Thyroid gland (tissue), 4 donors: Measurements from ENCODE around the gene PDCD7. TPM values are rescaled to one million over a fixed set of nuclear protein-coding genes. Genes with fewer than 3 reads are reported as not detected.

Experiments used
- DNase-seq, 2 donors: peaks; one replicate each; pipeline ENCODE4 v3.0.0-alpha.2; 2019
- H3K27ac ChIP-seq, 3 donors: fragments of 200-600 bp; sonication (generic); 1 replicate in 2 of 3; 2 replicates in 1 of 3; pipeline ENCODE4 v1.5.1; 2016 to 2019; ENCODE audit warnings: mild to moderate bottlenecking in 1 of 3, moderate library complexity in 1 of 3
- H3K27me3 ChIP-seq: fragments of 200-600 bp; sonication (generic); one replicate; pipeline ENCODE4 v1.5.1; 2019
- H3K36me3 ChIP-seq, 2 donors: fragments of 200-600 bp; sonication (generic); one replicate each; pipeline ENCODE4 v1.5.1; 2016 to 2019
- H3K4me1 ChIP-seq, 2 donors: fragments of 200-600 bp; sonication (generic); one replicate each; pipeline ENCODE4 v1.5.1; 2017 to 2019
- H3K4me3 ChIP-seq, 3 donors: fragments of 200-600 bp; sonication (generic); replicated peaks in 1 of 3; 1 replicate in 2 of 3; 2 replicates in 1 of 3; pipeline ENCODE4 v1.5.1; 2016; ENCODE audit warnings: mild to moderate bottlenecking in 1 of 3
- H3K9me3 ChIP-seq: fragments of 200-600 bp; sonication (generic); one replicate; pipeline ENCODE4 v1.5.1; 2017
- POLR2A ChIP-seq, 2 donors: fragments of 450-650 bp; IDR thresholded peaks; one replicate each; pipeline ENCODE4 v1.6.1; 2017; ENCODE audit warnings: antibody characterized with exemption in 2 of 2, mild to moderate bottlenecking in 2 of 2, moderate library complexity in 1 of 2
- WGBS, 2 donors: methylation state at CpG; one replicate each; pipeline ENCODE4 v1.1.5; 2017; 5-methylcytosine and 5-hydroxymethylcytosine counted together
- intact Hi-C: fragments of 100-400 bp; cut with DNase I; formaldehyde crosslinking; loops from one replicate; pipeline ENCODE4 v1.15.1; 2023
- total RNA-seq, 4 donors: library from RNA; depleted of rRNA; stranded (reverse); fragments of >200 nt; gene quantifications; one replicate each; pipeline ENCODE4 v1.2.3, GENCODE V29; 2016
- TF ChIP-seq, protein P1 (sequence below), 6 experiments: fragments of 200-600 bp in 3 of 6; fragments of 450-650 bp in 3 of 6; sonication (generic) in 3 of 6; IDR thresholded peaks; one replicate each; pipeline ENCODE4 v1.5.1; 2016 to 2019; ENCODE audit warnings: antibody characterized with exemption in 6 of 6, mild to moderate bottlenecking in 2 of 6, inconsistent platforms in 1 of 6, moderate library complexity in 1 of 6

PDCD7 gene
- total RNA-seq, 4 donors from 2014 or later = 27.5 to 43.4 (median 32.9) TPM

DNA sequence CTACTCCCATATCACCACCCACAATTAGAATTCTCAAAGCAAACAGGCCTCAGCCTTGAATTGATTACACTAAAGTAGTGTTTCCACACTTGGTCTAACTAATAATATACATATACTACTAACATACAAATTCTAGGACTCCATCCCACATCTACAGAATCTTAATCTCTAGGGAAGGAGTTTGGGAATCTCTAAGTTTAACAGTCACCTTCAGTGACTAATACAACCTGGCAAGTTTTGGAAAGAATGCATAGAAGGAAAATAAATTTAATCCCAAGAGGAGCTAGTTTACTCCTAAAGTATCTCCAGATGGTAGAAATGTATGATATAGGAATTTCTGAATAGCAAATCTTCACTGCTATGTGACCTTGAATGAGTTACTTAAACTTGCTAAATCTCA, 42.4 kb upstream of the PDCD7 start:
- Histone ChIP-seq H3K27me3 (no peaks in the 10 kb centered on the region), H3K36me3 (peaks cover 30 to 42% of the 10 kb centered on the region in 2 donors)
- TF ChIP-seq, protein P1, sequence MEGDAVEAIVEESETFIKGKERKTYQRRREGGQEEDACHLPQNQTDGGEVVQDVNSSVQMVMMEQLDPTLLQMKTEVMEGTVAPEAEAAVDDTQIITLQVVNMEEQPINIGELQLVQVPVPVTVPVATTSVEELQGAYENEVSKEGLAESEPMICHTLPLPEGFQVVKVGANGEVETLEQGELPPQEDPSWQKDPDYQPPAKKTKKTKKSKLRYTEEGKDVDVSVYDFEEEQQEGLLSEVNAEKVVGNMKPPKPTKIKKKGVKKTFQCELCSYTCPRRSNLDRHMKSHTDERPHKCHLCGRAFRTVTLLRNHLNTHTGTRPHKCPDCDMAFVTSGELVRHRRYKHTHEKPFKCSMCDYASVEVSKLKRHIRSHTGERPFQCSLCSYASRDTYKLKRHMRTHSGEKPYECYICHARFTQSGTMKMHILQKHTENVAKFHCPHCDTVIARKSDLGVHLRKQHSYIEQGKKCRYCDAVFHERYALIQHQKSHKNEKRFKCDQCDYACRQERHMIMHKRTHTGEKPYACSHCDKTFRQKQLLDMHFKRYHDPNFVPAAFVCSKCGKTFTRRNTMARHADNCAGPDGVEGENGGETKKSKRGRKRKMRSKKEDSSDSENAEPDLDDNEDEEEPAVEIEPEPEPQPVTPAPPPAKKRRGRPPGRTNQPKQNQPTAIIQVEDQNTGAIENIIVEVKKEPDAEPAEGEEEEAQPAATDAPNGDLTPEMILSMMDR (IDR thresholded peaks at IDR 0.05) = no peak
- no peak for TF ChIP-seq POLR2A (IDR thresholded peaks at IDR 0.05)

DNA sequence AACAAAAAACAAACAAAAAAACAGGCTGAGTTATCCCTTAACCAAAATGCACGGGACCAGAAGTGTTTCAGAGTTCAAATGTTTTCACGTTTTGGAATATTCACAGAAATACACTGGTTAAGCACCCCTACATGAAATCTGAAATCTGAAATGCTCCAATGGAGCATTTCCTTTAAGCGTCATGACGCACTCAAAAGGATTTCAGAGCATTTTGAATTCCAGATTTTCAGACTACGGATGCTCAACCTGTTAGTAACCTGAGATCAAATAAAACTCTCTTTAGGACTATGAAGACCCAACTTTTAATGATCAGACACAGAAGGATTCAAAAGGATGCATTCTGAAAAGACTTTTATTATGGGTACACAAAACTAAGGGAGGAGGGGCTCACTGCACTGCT, 41.9 kb upstream of the PDCD7 start:
- intact Hi-C loops = no loop called here
- Histone ChIP-seq H3K36me3 (peaks cover 30 to 47% of the 10 kb centered on the region in 2 donors), H3K27ac (no peak overlapping the region), H3K4me1 (no peaks in the 10 kb centered on the region), H3K9me3 (no peaks in the 10 kb centered on the region), H3K27me3 (no peaks in the 10 kb centered on the region), H3K4me3 (no peak overlapping the region)
- WGBS, 2 donors = 85 to 91% methylated on average over 5 of the region's 5 CpGs
- TF ChIP-seq, protein P1 (IDR thresholded peaks at IDR 0.05) = no peak
- no peak for TF ChIP-seq POLR2A (IDR thresholded peaks at IDR 0.05)
- DNase-seq = no peak

More for the DNA sequence above, 42.4 kb upstream of the PDCD7 start:
- no peak for DNase-seq
- no peak overlapping the region for H3K4me3 ChIP-seq
- H3K4me1 ChIP-seq = no peaks in the 10 kb centered on the region
- intact Hi-C loops = no loop called here
- H3K27ac ChIP-seq = no peak overlapping the region
- H3K9me3 ChIP-seq = no peaks in the 10 kb centered on the region

DNA sequence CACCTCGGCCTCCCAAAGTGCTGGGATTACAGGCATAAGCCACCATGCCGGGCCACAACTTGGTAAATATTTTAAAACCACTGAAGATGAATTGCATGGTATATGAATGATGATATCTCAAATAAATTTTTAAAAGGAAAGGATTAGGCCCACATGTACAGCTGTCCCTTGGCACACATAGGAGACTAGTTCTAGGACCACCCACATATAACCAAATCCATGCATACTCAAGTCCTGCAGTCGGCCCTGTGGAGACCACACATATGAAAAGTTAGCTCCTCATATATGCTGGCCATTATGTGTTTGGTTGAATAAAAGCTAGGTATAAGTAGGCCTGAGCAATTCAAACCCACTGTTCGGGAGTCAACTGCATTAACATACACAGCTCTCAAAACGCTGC, 40.9 kb upstream of the PDCD7 start:
- H3K4me1 ChIP-seq = no peaks in the 10 kb centered on the region
- no peak for DNase-seq
- H3K9me3 ChIP-seq = no peaks in the 10 kb centered on the region
- H3K36me3 ChIP-seq = peaks cover 37 to 51% of the 10 kb centered on the region in 2 donors
- H3K27ac ChIP-seq = no peak overlapping the region
- intact Hi-C loops = no loop called here
- no peaks in the 10 kb centered on the region for H3K27me3 ChIP-seq
- H3K4me3 ChIP-seq = no peak overlapping the region
- no peak for TF ChIP-seq POLR2A (IDR thresholded peaks at IDR 0.05)
- TF ChIP-seq, protein P1 (IDR thresholded peaks at IDR 0.05) = no peak
- WGBS, 2 donors = 91 to 92% methylated on average over 5 of the region's 5 CpGs

DNA sequence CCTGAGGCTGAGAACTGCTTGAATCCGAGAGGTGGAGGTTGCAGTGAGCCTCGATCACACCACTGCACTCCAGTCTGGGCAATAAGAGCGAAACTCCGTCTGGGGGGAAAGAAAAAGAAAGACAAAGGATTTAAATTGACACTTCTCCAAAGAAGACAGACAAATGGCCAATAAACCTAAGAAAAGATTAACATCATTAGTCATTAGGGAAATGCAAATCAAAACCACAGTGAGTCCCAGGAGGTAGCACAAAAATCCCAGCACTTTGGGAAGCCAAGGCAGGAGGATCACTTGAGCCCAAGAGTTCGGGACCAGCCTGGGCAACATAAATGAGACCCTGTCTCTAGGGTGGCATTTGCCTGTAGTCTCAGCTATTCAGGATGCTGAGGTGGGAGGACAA, 38.9 kb upstream of the PDCD7 start:
- no peak overlapping the region for H3K27ac ChIP-seq
- peaks cover 26 to 43% of the 10 kb centered on the region in 2 donors for H3K36me3 ChIP-seq
- intact Hi-C loops = no loop called here
- no peak overlapping the region for H3K4me3 ChIP-seq
- WGBS, 2 donors = 90 to 97% methylated on average over 5 of the region's 5 CpGs
- DNase-seq = no peak
- H3K9me3 ChIP-seq = no peaks in the 10 kb centered on the region
- H3K4me1 ChIP-seq = no peaks in the 10 kb centered on the region
- TF ChIP-seq, protein P1 (IDR thresholded peaks at IDR 0.05) = no peak
- no peak for TF ChIP-seq POLR2A (IDR thresholded peaks at IDR 0.05)
- H3K27me3 ChIP-seq = no peaks in the 10 kb centered on the region

DNA sequence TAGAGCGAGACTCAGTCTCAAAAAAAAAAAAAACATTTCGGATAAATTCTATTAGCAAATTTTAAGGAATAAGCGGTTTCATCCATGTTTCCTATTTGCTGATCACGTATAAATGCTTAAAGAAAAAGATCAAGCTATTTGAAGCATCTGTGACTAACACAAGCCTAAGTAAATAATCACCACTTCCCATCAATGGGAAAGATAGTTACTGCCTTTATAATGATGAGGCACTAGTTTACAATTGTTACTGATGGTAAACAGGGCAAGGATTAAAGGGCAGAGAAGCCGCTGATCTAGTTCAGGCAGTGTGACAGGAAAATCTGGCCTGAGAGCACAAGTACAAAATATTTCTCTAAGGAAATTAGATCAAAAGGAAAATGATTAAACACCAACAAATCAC, 37.8 kb upstream of the PDCD7 start:
- no peak overlapping the region for H3K27ac ChIP-seq
- no peak overlapping the region for H3K4me3 ChIP-seq
- TF ChIP-seq POLR2A (IDR thresholded peaks at IDR 0.05) = no peak
- TF ChIP-seq, protein P1 (IDR thresholded peaks at IDR 0.05) = no peak
- no peaks in the 10 kb centered on the region for H3K9me3 ChIP-seq
- intact Hi-C loops = no loop called here
- peaks cover 19 to 34% of the 10 kb centered on the region in 2 donors for H3K36me3 ChIP-seq
- WGBS, 2 donors = 94 to 95% methylated on average over 5 of the region's 5 CpGs
- DNase-seq = no peak
- no peaks in the 10 kb centered on the region for H3K27me3 ChIP-seq
- no peaks in the 10 kb centered on the region for H3K4me1 ChIP-seq
